Vagina (tissue), 2 donors: ENCODE measurements around the gene SECISBP2L. TPM values are rescaled to one million over a fixed set of nuclear protein-coding genes. Genes with fewer than 3 reads are reported as not detected.

Experiments
- DNase-seq, 2 donors: peaks; one replicate each; pipeline ENCODE4 v3.0.0-alpha.2; 2017; ENCODE audit errors: extremely low spot score in 2 of 2
- H3K27ac ChIP-seq: fragments of 200-600 bp; sonication (generic); one replicate; pipeline ENCODE4 v1.5.1; 2019
- H3K27me3 ChIP-seq: fragments of 200-600 bp; sonication (generic); one replicate; pipeline ENCODE4 v1.5.1; 2019
- H3K36me3 ChIP-seq, 2 donors: fragments of 200-600 bp; sonication (generic); one replicate each; pipeline ENCODE4 v1.5.1; 2017 to 2019
- H3K4me1 ChIP-seq: fragments of 200-600 bp; sonication (generic); one replicate; pipeline ENCODE4 v1.5.1; 2019
- H3K4me3 ChIP-seq, 2 donors: fragments of 200-600 bp; sonication (generic); 1 replicate in 1 of 2; 2 replicates in 1 of 2; pipeline ENCODE4 v1.5.1; 2016 to 2019
- H3K9me3 ChIP-seq: fragments of 200-600 bp; sonication (generic); one replicate; pipeline ENCODE4 v1.5.1; 2019
- CTCF ChIP-seq, 3 experiments: fragments of 450-650 bp in 2 of 3; fragments of 200-600 bp in 1 of 3; sonication (generic) in 1 of 3; IDR thresholded peaks; one replicate each; pipeline ENCODE4 v1.5.1; 2017 to 2019; ENCODE audit warnings: antibody characterized with exemption in 3 of 3, mild to moderate bottlenecking in 2 of 3, moderate library complexity in 2 of 3
- POLR2A ChIP-seq, 2 donors: fragments of 450-650 bp; IDR thresholded peaks; one replicate each; pipeline ENCODE4 v1.6.1; 2017; ENCODE audit warnings: antibody characterized with exemption in 2 of 2, mild to moderate bottlenecking in 2 of 2, moderate library complexity in 2 of 2
- POLR2AphosphoS5 ChIP-seq, 2 donors: sonication (generic); formaldehyde crosslinking; IDR thresholded peaks; one replicate each; pipeline ENCODE4 v1.9.0; 2017; ENCODE audit warnings: antibody characterized with exemption in 2 of 2, mild to moderate bottlenecking in 2 of 2, low read depth in 1 of 2; ENCODE audit not compliant: insufficient read depth in 1 of 2
- intact Hi-C: fragments of 100-400 bp; cut with DNase I; formaldehyde crosslinking; loops from one replicate; pipeline ENCODE4 v1.15.1; 2023
- total RNA-seq: library from RNA; depleted of rRNA; stranded (reverse); fragments of >200 nt; gene quantifications from one replicate; pipeline ENCODE4 v1.2.3, GENCODE V29; 2016

SECISBP2L gene
- total RNA-seq, 1 donor from 2014 or later = 24.3 TPM

- H3K36me3 ChIP-seq = peaks cover 3 to 10% of the 10 kb centered on the region in 2 donors
- no peak overlapping the region for H3K4me3 ChIP-seq
- H3K27ac ChIP-seq = no peak overlapping the region
- intact Hi-C loops = no loop called here
- peaks cover 22% of the 10 kb centered on the region for H3K4me1 ChIP-seq
- no peaks in the 10 kb centered on the region for H3K27me3 ChIP-seq
- TF ChIP-seq POLR2AphosphoS5 (IDR thresholded peaks at IDR 0.05; ENCODE audit: insufficient read depth in 1 of 2, low read depth in 1 of 2) (no peak), CTCF (IDR thresholded peaks at IDR 0.05) (no peak), POLR2A (IDR thresholded peaks at IDR 0.05) (no peak)
- no peak for DNase-seq
- no peaks in the 10 kb centered on the region for H3K9me3 ChIP-seq
These were observed 13.6 kb downstream of the SECISBP2L start for GRCh38 chr15:49032601-49033145.

GRCh38 chr15:49031804-49032203 is 14.4 kb downstream of the SECISBP2L start:
- Histone ChIP-seq H3K9me3 (peaks cover 3% of the 10 kb centered on the region), H3K36me3 (peaks cover 4 to 16% of the 10 kb centered on the region in 2 donors)

GRCh38 chr15:49026700-49027099 is 19.5 kb downstream of the SECISBP2L start:
- intact Hi-C loops = no loop called here
- Histone ChIP-seq H3K9me3 (peaks cover 5% of the 10 kb centered on the region), H3K36me3 (peaks cover 4 to 21% of the 10 kb centered on the region in 2 donors), H3K27me3 (no peaks in the 10 kb centered on the region), H3K4me1 (no peaks in the 10 kb centered on the region), H3K4me3 (no peak overlapping the region), H3K27ac (no peak overlapping the region)
- no peak for TF ChIP-seq POLR2AphosphoS5 (IDR thresholded peaks at IDR 0.05; ENCODE audit: insufficient read depth in 1 of 2, low read depth in 1 of 2)
- no peak for TF ChIP-seq POLR2A (IDR thresholded peaks at IDR 0.05)
- TF ChIP-seq CTCF (IDR thresholded peaks at IDR 0.05) = no peak
- no peak for DNase-seq

More at GRCh38 chr15:49031804-49032203, 14.4 kb downstream of the SECISBP2L start:
- intact Hi-C loops = no loop called here
- H3K4me1 ChIP-seq = peaks cover 15% of the 10 kb centered on the region
- H3K27me3 ChIP-seq = no peaks in the 10 kb centered on the region
- H3K4me3 ChIP-seq = no peak overlapping the region
- TF ChIP-seq POLR2A (IDR thresholded peaks at IDR 0.05) (no peak), CTCF (IDR thresholded peaks at IDR 0.05) (no peak), POLR2AphosphoS5 (IDR thresholded peaks at IDR 0.05; ENCODE audit: insufficient read depth in 1 of 2, low read depth in 1 of 2) (no peak)
- DNase-seq = no peak
- no peak overlapping the region for H3K27ac ChIP-seq

GRCh38 chr15:49024840-49025239 is 21.4 kb downstream of the SECISBP2L start:
- H3K4me1 ChIP-seq = no peaks in the 10 kb centered on the region
- H3K36me3 ChIP-seq = peaks cover 4 to 29% of the 10 kb centered on the region in 2 donors
- H3K27me3 ChIP-seq = no peaks in the 10 kb centered on the region
- no peak for DNase-seq
- no peak overlapping the region for H3K27ac ChIP-seq
- no peak overlapping the region for H3K4me3 ChIP-seq
- TF ChIP-seq POLR2A (IDR thresholded peaks at IDR 0.05) (no peak), CTCF (IDR thresholded peaks at IDR 0.05) (no peak), POLR2AphosphoS5 (IDR thresholded peaks at IDR 0.05; ENCODE audit: insufficient read depth in 1 of 2, low read depth in 1 of 2) (no peak)
- intact Hi-C loops = no loop called here
- H3K9me3 ChIP-seq = peaks cover 5% of the 10 kb centered on the region

GRCh38 chr15:49023354-49023753 is 22.9 kb downstream of the SECISBP2L start:
- Histone ChIP-seq H3K9me3 (peaks cover 5% of the 10 kb centered on the region), H3K36me3 (peaks cover 4 to 29% of the 10 kb centered on the region in 2 donors), H3K27me3 (no peaks in the 10 kb centered on the region), H3K27ac (no peak overlapping the region), H3K4me3 (no peak overlapping the region), H3K4me1 (no peaks in the 10 kb centered on the region)
- DNase-seq = no peak
- intact Hi-C loops = no loop called here
- TF ChIP-seq POLR2AphosphoS5 (IDR thresholded peaks at IDR 0.05; ENCODE audit: insufficient read depth in 1 of 2, low read depth in 1 of 2) (no peak), POLR2A (IDR thresholded peaks at IDR 0.05) (no peak), CTCF (IDR thresholded peaks at IDR 0.05) (no peak)
